H9 (cell line): Measurements from ENCODE around the gene C20orf204. TPM values are rescaled to one million over a fixed set of nuclear protein-coding genes. Genes with fewer than 3 reads are reported as not detected.
"Not testable (repeated sequence)": the region's sequence is repeated elsewhere in the genome, so short reads cannot be mapped to it uniquely, and the experiment has no call there.

Experiments
- DNase-seq: peaks from one replicate; pipeline ENCODE4 v3.0.0-alpha.2; 2017
- H2AFZ ChIP-seq: one replicate; pipeline ENCODE4 v1.6.1; 2013; ENCODE audit warnings: mild to moderate bottlenecking, low read length, control low read depth, moderate library complexity
- H2AK5ac ChIP-seq: 2 replicates; pipeline ENCODE4 v1.6.1; 2013; ENCODE audit warnings: low read length, control low read depth, mixed read lengths; ENCODE audit not compliant: insufficient read length
- H2BK120ac ChIP-seq: one replicate; pipeline ENCODE4 v1.6.1; 2013; ENCODE audit warnings: low read depth, mild to moderate bottlenecking, low read length, control low read depth, inconsistent platforms; ENCODE audit not compliant: poor library complexity, severe bottlenecking
- H2BK12ac ChIP-seq: 2 replicates; pipeline ENCODE4 v1.6.1; 2013; ENCODE audit warnings: low read length, control low read depth, mixed read lengths, low read depth; ENCODE audit not compliant: insufficient read length
- H2BK15ac ChIP-seq: 2 replicates; pipeline ENCODE4 v1.6.1; 2013; ENCODE audit warnings: low read depth, low read length, control low read depth
- H2BK20ac ChIP-seq: one replicate; pipeline ENCODE4 v1.6.1; 2013; ENCODE audit warnings: low read depth, mild to moderate bottlenecking, low read length, control low read depth, inconsistent platforms; ENCODE audit not compliant: poor library complexity, severe bottlenecking
- H2BK5ac ChIP-seq: 2 replicates; pipeline ENCODE4 v1.6.1; 2013; ENCODE audit warnings: low read length, control low read depth, mixed read lengths; ENCODE audit not compliant: insufficient read length
- H3K14ac ChIP-seq: 2 replicates; pipeline ENCODE4 v1.6.1; 2013; ENCODE audit warnings: low read length, control low read depth; ENCODE audit not compliant: insufficient read depth
- H3K18ac ChIP-seq: 2 replicates; pipeline ENCODE4 v1.6.1; 2013; ENCODE audit warnings: low read depth, mild to moderate bottlenecking, mixed read lengths, low read length, control low read depth; ENCODE audit not compliant: insufficient read length
- H3K23ac ChIP-seq: 2 replicates; pipeline ENCODE4 v1.6.1; 2013; ENCODE audit warnings: low read length, control low read depth, mixed read lengths, low read depth; ENCODE audit not compliant: insufficient read length
- H3K23me2 ChIP-seq: 2 replicates; pipeline ENCODE4 v1.6.1; 2013; ENCODE audit warnings: low read depth, mild to moderate bottlenecking, mixed read lengths, low read length, control low read depth; ENCODE audit not compliant: insufficient read length, poor library complexity, severe bottlenecking
- H3K27ac ChIP-seq: 2 replicates; pipeline ENCODE4 v1.5.1; 2013; ENCODE audit warnings: low read length, control low read depth, mixed read lengths, low read depth; ENCODE audit not compliant: insufficient read length
- H3K27me3 ChIP-seq: 2 replicates; pipeline ENCODE4 v1.6.1; 2013; ENCODE audit warnings: low read length, control low read depth, inconsistent platforms; ENCODE audit not compliant: insufficient read depth
- H3K4ac ChIP-seq: 2 replicates; pipeline ENCODE4 v1.6.1; 2013; ENCODE audit warnings: low read depth, mild to moderate bottlenecking, control low read depth, inconsistent platforms, low read length, moderate library complexity
- H3K4me1 ChIP-seq: 2 replicates; pipeline ENCODE4 v1.6.1; 2013; ENCODE audit warnings: low read length, control low read depth, inconsistent platforms; ENCODE audit not compliant: insufficient read depth
- H3K4me2 ChIP-seq: 2 replicates; pipeline ENCODE4 v1.6.1; 2013; ENCODE audit warnings: low read length, control low read depth, mixed read lengths; ENCODE audit not compliant: insufficient read length, insufficient read depth
- H3K56ac ChIP-seq: 2 replicates; pipeline ENCODE4 v1.6.1; 2013; ENCODE audit warnings: low read depth, mild to moderate bottlenecking, mixed read lengths, low read length, control low read depth; ENCODE audit not compliant: insufficient read length
- H3K79me1 ChIP-seq: 2 replicates; pipeline ENCODE4 v1.6.1; 2013; ENCODE audit warnings: low read depth, mild to moderate bottlenecking, moderate library complexity, low read length, control low read depth, inconsistent platforms; ENCODE audit not compliant: insufficient read depth, poor library complexity, severe bottlenecking
- H3K79me2 ChIP-seq: 2 replicates; pipeline ENCODE4 v1.6.1; 2013; ENCODE audit warnings: low read length, control low read depth, inconsistent platforms; ENCODE audit not compliant: insufficient read depth
- H3K9ac ChIP-seq: 2 replicates; pipeline ENCODE4 v1.6.1; 2013; ENCODE audit warnings: low read length, control low read depth, mixed read lengths; ENCODE audit not compliant: insufficient read length; ENCODE audit errors: extremely low read depth
- H3K9me3 ChIP-seq: one replicate; pipeline ENCODE4 v1.6.1; 2013; ENCODE audit warnings: low read depth, low read length, inconsistent platforms; ENCODE audit not compliant: control insufficient read depth
- H3T11ph ChIP-seq: one replicate; pipeline ENCODE4 v1.6.1; 2013; ENCODE audit warnings: mild to moderate bottlenecking, low read length, control low read depth, inconsistent platforms
- H4K20me1 ChIP-seq: one replicate; pipeline ENCODE4 v1.6.1; 2013; ENCODE audit not compliant: control insufficient read depth, insufficient read length, insufficient read depth
- H4K5ac ChIP-seq: 2 replicates; pipeline ENCODE4 v1.6.1; 2013; ENCODE audit warnings: low read depth, mild to moderate bottlenecking, mixed read lengths, low read length, control low read depth; ENCODE audit not compliant: insufficient read length
- H4K8ac ChIP-seq: replicated peaks from 2 replicates; pipeline ENCODE4 v1.6.1; 2013; ENCODE audit warnings: low read length, control low read depth, mixed read lengths, low read depth; ENCODE audit not compliant: insufficient read length
- H4K91ac ChIP-seq: 2 replicates; pipeline ENCODE4 v1.6.1; 2013; ENCODE audit warnings: low read depth, mild to moderate bottlenecking, moderate library complexity, mixed read lengths, low read length, control low read depth; ENCODE audit not compliant: insufficient read length
- H3K27ac Mint-ChIP-seq, 3 experiments: 2 replicates in 2 of 3; 3 replicates in 1 of 3; pipeline ENCODE4 v1.8.0; 2020 to 2021; ENCODE audit warnings: mixed read lengths in 3 of 3, mild to moderate bottlenecking in 1 of 3, moderate library complexity in 1 of 3
- H3K27me3 Mint-ChIP-seq: 2 replicates; pipeline ENCODE4 v1.8.0; 2021; ENCODE audit warnings: low read depth, mild to moderate bottlenecking, moderate library complexity, mixed read lengths
- H3K36me3 Mint-ChIP-seq, 3 experiments: 2 replicates in 2 of 3; 3 replicates in 1 of 3; pipeline ENCODE4 v1.8.0; 2020 to 2021; ENCODE audit warnings: low read depth in 3 of 3, mixed read lengths in 3 of 3; ENCODE audit not compliant: insufficient read depth in 1 of 3
- H3K4me1 Mint-ChIP-seq, 2 experiments: 2 replicates each; pipeline ENCODE4 v1.8.0; 2020; ENCODE audit warnings: mixed read lengths in 2 of 2
- H3K4me3 Mint-ChIP-seq, 2 experiments: 2 replicates in 1 of 2; 3 replicates in 1 of 2; pipeline ENCODE4 v1.8.0; 2020 to 2021; ENCODE audit warnings: mild to moderate bottlenecking in 2 of 2, mixed read lengths in 2 of 2, moderate library complexity in 1 of 2
- H3K9me3 Mint-ChIP-seq, 2 experiments: 2 replicates in 1 of 2; 3 replicates in 1 of 2; pipeline ENCODE4 v1.8.0; 2020; ENCODE audit warnings: mild to moderate bottlenecking in 2 of 2, mixed read lengths in 2 of 2, moderate library complexity in 1 of 2
- microRNA-seq: library from miRNA; unstranded; fragments of <30 nt; microRNA quantifications from one replicate; pipeline ENCODE4, GENCODE V29; 2020; ENCODE audit warnings: borderline microRNAs expressed
- total RNA-seq: library from RNA; stranded (reverse); gene quantifications from 2 replicates; pipeline ENCODE4 v1.2.1, GENCODE V29; 2021

C20orf204 gene
- total RNA-seq, 1 experiment from 2014 or later = 2.2 TPM

DNA sequence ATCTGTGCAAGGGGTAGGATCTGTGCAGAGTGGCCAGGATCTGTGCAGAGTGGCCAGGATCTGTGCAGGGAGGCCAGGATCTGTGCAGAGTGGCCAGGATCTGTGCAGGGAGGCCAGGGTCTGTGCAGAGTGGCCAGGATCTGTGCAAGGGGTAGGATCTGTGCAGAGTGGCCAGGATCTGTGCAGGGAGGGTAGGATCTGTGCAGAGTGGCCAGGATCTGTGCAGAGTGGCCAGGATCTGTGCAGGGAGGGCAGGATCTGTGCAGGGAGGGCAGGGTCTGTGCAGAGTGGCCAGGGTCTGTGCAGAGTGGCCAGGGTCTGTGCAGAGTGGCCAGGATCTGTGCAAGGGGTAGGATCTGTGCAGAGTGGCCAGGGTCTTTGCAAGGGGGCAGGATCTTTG, 52.6 kb downstream of the C20orf204 start:
- not testable (repeated sequence) for H3K23ac ChIP-seq, H2AFZ ChIP-seq, H3K27ac ChIP-seq, H2BK5ac ChIP-seq, H3K4me2 ChIP-seq, H4K8ac ChIP-seq, H2AK5ac ChIP-seq, H4K5ac ChIP-seq, DNase-seq, H3K23me2 ChIP-seq, H4K91ac ChIP-seq, H3K36me3 Mint-ChIP-seq, H3T11ph ChIP-seq, H3K79me1 ChIP-seq, H3K9ac ChIP-seq, H3K9me3 Mint-ChIP-seq, H3K4ac ChIP-seq, H3K4me1 ChIP-seq, H4K20me1 ChIP-seq, H2BK12ac ChIP-seq, H3K27me3 ChIP-seq, H3K14ac ChIP-seq, H2BK15ac ChIP-seq, H3K27ac Mint-ChIP-seq, H3K79me2 ChIP-seq, H3K18ac ChIP-seq, H2BK120ac ChIP-seq, H3K9me3 ChIP-seq, H2BK20ac ChIP-seq, H3K56ac ChIP-seq
- Mint-ChIP-seq H3K27me3 (peaks cover 54% of the 10 kb centered on the region), H3K4me3 (peak overlapping the region in 1 of 2 experiments; percentile 1; a peak in 1 of 5 replicates), H3K4me1 (peaks cover 9 to 20% of the 10 kb centered on the region in 2 experiments)

Small RNAs within 50 kb of the gene (microRNA-seq; reads per million reads assigned to microRNA genes)
- gene MIR6813 = not detected

Other genes starting within 250 kb of the C20orf204 start
- 27.1 and 27.3 TPM in 2 replicates for gene ZBTB46, start 204.9 kb upstream of the C20orf204 start, total RNA-seq
- gene ABHD16B, start 174.7 kb upstream of the C20orf204 start, total RNA-seq = not detected in 2 replicates
- 94.1 and 98.4 TPM in 2 replicates for gene TPD52L2, start 170.9 kb upstream of the C20orf204 start, total RNA-seq
- gene DNAJC5, start 141.1 kb upstream of the C20orf204 start, total RNA-seq = 42.9 and 43.0 TPM in 2 replicates
- 35.6 and 40.9 TPM in 2 replicates for gene UCKL1, start 79.8 kb upstream of the C20orf204 start, total RNA-seq
- 43.8 and 46.0 TPM in 2 replicates for gene ZNF512B, start 66.3 kb upstream of the C20orf204 start, total RNA-seq
- 5.2 and 5.7 TPM in 2 replicates for gene SAMD10, start 56.5 kb upstream of the C20orf204 start, total RNA-seq
- gene PRPF6, start 55.0 kb upstream of the C20orf204 start, total RNA-seq = 87.9 and 91.3 TPM in 2 replicates
- 1.6 and 2.0 TPM in 2 replicates for gene SOX18, start 13.5 kb downstream of the C20orf204 start, total RNA-seq
- 48.1 and 51.7 TPM in 2 replicates for gene TCEA2, start 27.0 kb downstream of the C20orf204 start, total RNA-seq
- 11.7 and 12.8 TPM in 2 replicates for gene RGS19, start 43.3 kb downstream of the C20orf204 start, total RNA-seq
- 0.90 and 1.0 TPM in 2 replicates for gene OPRL1, start 43.9 kb downstream of the C20orf204 start, total RNA-seq
- gene LKAAEAR1, start 48.2 kb downstream of the C20orf204 start, total RNA-seq = 0.39 TPM in 1 of 2 replicates, not detected in the other
- not detected in 2 replicates for gene NPBWR2, start 71.4 kb downstream of the C20orf204 start, total RNA-seq
- 0.68 and 0.79 TPM in 2 replicates for gene MYT1, start 128.3 kb downstream of the C20orf204 start, total RNA-seq
- 52.0 and 52.7 TPM in 2 replicates for gene PCMTD2, start 219.6 kb downstream of the C20orf204 start, total RNA-seq